ENCODE data around the gene RASGRF1. TPM values are rescaled to one million over a fixed set of nuclear protein-coding genes. Genes with fewer than 3 reads are reported as not detected.

RASGRF1 gene
- total RNA-seq, 1 experiment from 2014 or later, result 0.59 TPM

DNA sequence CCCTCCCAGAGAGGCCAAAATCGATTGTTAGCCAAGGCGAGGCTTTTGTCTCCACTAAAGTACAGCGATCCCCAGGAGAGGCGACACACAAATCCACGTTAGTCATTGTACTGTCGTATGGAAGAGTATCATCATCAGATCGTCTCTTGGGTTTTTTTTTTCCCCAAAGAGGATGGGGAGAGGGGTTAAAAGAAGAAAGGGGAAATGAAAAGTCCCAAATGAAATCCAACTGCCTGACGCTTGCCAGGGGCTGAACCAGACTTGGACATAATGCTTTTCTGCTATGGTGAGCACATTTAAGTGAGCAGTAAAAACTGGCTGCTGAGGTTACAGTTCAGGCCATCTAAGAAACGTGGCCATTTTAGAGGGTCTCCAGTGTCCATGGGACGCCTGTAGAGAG, 107.8 kb downstream of the RASGRF1 start:
- H3K36me3 ChIP-seq (ENCODE audit: control insufficient read depth, insufficient read depth, low read length), result no peaks in the 10 kb centered on the region
- TF ChIP-seq, protein P1, sequence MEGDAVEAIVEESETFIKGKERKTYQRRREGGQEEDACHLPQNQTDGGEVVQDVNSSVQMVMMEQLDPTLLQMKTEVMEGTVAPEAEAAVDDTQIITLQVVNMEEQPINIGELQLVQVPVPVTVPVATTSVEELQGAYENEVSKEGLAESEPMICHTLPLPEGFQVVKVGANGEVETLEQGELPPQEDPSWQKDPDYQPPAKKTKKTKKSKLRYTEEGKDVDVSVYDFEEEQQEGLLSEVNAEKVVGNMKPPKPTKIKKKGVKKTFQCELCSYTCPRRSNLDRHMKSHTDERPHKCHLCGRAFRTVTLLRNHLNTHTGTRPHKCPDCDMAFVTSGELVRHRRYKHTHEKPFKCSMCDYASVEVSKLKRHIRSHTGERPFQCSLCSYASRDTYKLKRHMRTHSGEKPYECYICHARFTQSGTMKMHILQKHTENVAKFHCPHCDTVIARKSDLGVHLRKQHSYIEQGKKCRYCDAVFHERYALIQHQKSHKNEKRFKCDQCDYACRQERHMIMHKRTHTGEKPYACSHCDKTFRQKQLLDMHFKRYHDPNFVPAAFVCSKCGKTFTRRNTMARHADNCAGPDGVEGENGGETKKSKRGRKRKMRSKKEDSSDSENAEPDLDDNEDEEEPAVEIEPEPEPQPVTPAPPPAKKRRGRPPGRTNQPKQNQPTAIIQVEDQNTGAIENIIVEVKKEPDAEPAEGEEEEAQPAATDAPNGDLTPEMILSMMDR (IDR thresholded peaks at IDR 0.05), result no peak
- no peak for TF ChIP-seq TCF7L2 (IDR thresholded peaks at IDR 0.05; ENCODE audit: low read depth, low read length)
- TF ChIP-seq POLR2AphosphoS5 (IDR thresholded peaks at IDR 0.05; ENCODE audit: low read depth, low read length), result no peak
- intact Hi-C loops (cut with micrococcal nuclease; ENCODE audit: unreplicated experiment) (no loop called here), in situ Hi-C loops (cut with HindIII; ENCODE audit: low pct_unique_long_range_greater_than_20kb, low sequenced_read_pairs) (no loop called here)
- ATAC-seq, result no peak
- BruUV-seq (replicated peaks), result no TSS peak
- ChIA-PET CTCF (no interaction called here), POLR2A (no interaction called here)
- H3K27me3 ChIP-seq (ENCODE audit: control insufficient read depth, insufficient read depth, low read length), result no peaks in the 10 kb centered on the region
- H3K9me3 ChIP-seq (ENCODE audit: control insufficient read depth, insufficient read depth, low read depth, low read length), result no peaks in the 10 kb centered on the region
- no peak overlapping the region for H3K27ac ChIP-seq (ENCODE audit: low read length)
- H3K4me3 ChIP-seq (ENCODE audit: low read depth in 2 of 2, low read length in 2 of 2), result no peak overlapping the region
- peaks cover 5% of the 10 kb centered on the region for H3K4me1 ChIP-seq (ENCODE audit: control insufficient read depth, insufficient read depth, low read length)
- DNase-seq (ENCODE audit: low read depth, low spot score), result no peak

DNA sequence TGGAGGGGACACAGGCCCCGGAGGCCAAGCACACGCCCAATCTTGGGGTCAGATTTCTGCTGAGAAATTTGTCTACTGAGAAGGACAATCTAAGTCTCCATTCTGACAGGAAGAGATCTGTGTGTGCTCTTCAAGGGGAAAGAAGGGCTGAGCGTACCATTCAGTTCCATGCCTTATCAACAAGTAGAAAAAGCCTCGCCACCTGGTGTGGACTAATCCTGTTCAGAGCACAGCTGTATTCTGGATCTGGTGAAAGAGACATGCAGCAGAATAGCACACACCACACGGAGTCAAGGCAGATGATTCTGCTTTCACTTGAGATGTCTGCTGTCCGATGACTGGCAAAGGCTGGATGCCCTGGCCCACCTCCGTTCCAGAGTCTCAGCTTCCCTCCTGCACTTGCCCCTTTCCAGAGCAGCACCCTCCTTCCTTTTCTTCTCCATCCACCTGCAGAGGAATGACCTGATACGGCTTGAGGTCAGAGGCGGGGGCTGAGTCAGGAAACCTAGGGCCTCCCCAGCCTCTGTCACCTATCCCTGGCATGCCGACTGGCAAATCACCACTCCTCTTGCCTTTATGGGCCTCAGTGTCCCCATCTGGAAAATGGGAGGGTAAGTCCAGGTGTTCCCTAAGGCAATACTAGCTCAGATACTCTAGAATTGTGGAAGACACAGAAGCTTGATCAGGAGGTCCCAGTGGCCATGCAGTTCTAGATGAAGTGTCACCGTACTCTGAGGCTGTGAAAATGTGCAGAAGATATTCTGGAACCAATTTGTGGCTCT, 108.9 kb downstream of the RASGRF1 start:
- H3K4me1 ChIP-seq (ENCODE audit: control insufficient read depth, insufficient read depth, low read length), result peaks cover 7% of the 10 kb centered on the region
- no peaks in the 10 kb centered on the region for H3K36me3 ChIP-seq (ENCODE audit: control insufficient read depth, insufficient read depth, low read length)
- no peak overlapping the region; the same call in 1 of the 2 replicates for H3K27ac ChIP-seq (ENCODE audit: low read length)
- in situ Hi-C loops (cut with HindIII; ENCODE audit: low pct_unique_long_range_greater_than_20kb, low sequenced_read_pairs) (no loop called here), intact Hi-C loops (cut with micrococcal nuclease; ENCODE audit: unreplicated experiment) (no loop called here)
- ChIA-PET POLR2A (no interaction called here), CTCF (interaction anchor here (0.6 kb wide), 2 partner anchors 25 to 109 kb away, joined by 5 to 11 read pairs; no protein-coding TSS in a partner anchor)
- no TSS peak for BruUV-seq (replicated peaks)
- ATAC-seq (no peak), DNase-seq (ENCODE audit: low read depth, low spot score) (no peak)
- TF ChIP-seq TCF7L2 (IDR thresholded peaks at IDR 0.05; ENCODE audit: low read depth, low read length) (no peak), POLR2AphosphoS5 (IDR thresholded peaks at IDR 0.05; ENCODE audit: low read depth, low read length) (no peak), SIN3A (IDR thresholded peaks at IDR 0.05; ENCODE audit: borderline replicate concordance, insufficient read depth, low read depth, low read length) (no peak)
- TF ChIP-seq, protein P2, sequence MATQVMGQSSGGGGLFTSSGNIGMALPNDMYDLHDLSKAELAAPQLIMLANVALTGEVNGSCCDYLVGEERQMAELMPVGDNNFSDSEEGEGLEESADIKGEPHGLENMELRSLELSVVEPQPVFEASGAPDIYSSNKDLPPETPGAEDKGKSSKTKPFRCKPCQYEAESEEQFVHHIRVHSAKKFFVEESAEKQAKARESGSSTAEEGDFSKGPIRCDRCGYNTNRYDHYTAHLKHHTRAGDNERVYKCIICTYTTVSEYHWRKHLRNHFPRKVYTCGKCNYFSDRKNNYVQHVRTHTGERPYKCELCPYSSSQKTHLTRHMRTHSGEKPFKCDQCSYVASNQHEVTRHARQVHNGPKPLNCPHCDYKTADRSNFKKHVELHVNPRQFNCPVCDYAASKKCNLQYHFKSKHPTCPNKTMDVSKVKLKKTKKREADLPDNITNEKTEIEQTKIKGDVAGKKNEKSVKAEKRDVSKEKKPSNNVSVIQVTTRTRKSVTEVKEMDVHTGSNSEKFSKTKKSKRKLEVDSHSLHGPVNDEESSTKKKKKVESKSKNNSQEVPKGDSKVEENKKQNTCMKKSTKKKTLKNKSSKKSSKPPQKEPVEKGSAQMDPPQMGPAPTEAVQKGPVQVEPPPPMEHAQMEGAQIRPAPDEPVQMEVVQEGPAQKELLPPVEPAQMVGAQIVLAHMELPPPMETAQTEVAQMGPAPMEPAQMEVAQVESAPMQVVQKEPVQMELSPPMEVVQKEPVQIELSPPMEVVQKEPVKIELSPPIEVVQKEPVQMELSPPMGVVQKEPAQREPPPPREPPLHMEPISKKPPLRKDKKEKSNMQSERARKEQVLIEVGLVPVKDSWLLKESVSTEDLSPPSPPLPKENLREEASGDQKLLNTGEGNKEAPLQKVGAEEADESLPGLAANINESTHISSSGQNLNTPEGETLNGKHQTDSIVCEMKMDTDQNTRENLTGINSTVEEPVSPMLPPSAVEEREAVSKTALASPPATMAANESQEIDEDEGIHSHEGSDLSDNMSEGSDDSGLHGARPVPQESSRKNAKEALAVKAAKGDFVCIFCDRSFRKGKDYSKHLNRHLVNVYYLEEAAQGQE (IDR thresholded peaks at IDR 0.05; ENCODE audit: insufficient read depth in 1 of 2, low read depth in 2 of 2, low read length in 1 of 2), result no peak
- TF ChIP-seq, protein P1 (IDR thresholded peaks at IDR 0.05), result no peak
- H3K27me3 ChIP-seq (ENCODE audit: control insufficient read depth, insufficient read depth, low read length), result no peaks in the 10 kb centered on the region
- no peaks in the 10 kb centered on the region for H3K9me3 ChIP-seq (ENCODE audit: control insufficient read depth, insufficient read depth, low read depth, low read length)
- no peak overlapping the region for H3K4me3 ChIP-seq (ENCODE audit: low read depth in 2 of 2, low read length in 2 of 2)

All from Panc1 (cell line).